Lung (tissue), 12 donors: ENCODE measurements around the gene CD86. TPM values are rescaled to one million over a fixed set of nuclear protein-coding genes. Genes with fewer than 3 reads are reported as not detected.

Experiments
- ATAC-seq: fragments of 200-7000 bp; cut with Tn5 transposase; one replicate; pipeline ENCODE4 v1.9.1; 2020; ENCODE audit warnings: moderate number of reproducible peaks; ENCODE audit not compliant: insufficient read depth, low FRiP score
- DNase-seq, 3 donors: peaks; one replicate each; pipeline ENCODE4 v3.0.0-alpha.2; 2013 to 2017
- H3K27ac ChIP-seq, 2 donors: one replicate each; pipeline ENCODE4 v1.5.1; 2013; ENCODE audit warnings: mild to moderate bottlenecking in 2 of 2, moderate library complexity in 2 of 2, control low read depth in 1 of 2, inconsistent platforms in 1 of 2, low read depth in 1 of 2, low read length in 1 of 2
- H3K27me3 ChIP-seq, 3 donors: one replicate each; pipeline ENCODE4 v1.5.1; 2013; ENCODE audit warnings: low read length in 2 of 3; ENCODE audit not compliant: control insufficient read depth in 3 of 3, insufficient read depth in 3 of 3
- H3K36me3 ChIP-seq, 4 donors: one replicate each; pipeline ENCODE4 v1.5.1; 2013; ENCODE audit warnings: low read length in 4 of 4, mild to moderate bottlenecking in 1 of 4, moderate library complexity in 1 of 4; ENCODE audit not compliant: control insufficient read depth in 4 of 4, insufficient read depth in 4 of 4
- H3K4me1 ChIP-seq, 5 donors: one replicate each; pipeline ENCODE4 v1.5.1; 2013; ENCODE audit warnings: low read length in 5 of 5, mild to moderate bottlenecking in 2 of 5, moderate library complexity in 1 of 5; ENCODE audit not compliant: control insufficient read depth in 5 of 5, insufficient read depth in 5 of 5
- H3K4me3 ChIP-seq: one replicate; pipeline ENCODE4 v1.5.1; 2013; ENCODE audit warnings: mild to moderate bottlenecking, control low read depth, moderate library complexity
- H3K9ac ChIP-seq, 2 donors: one replicate each; pipeline ENCODE4 v1.5.1; 2013; ENCODE audit warnings: low read length in 2 of 2, control low read depth in 1 of 2; ENCODE audit not compliant: insufficient read depth in 1 of 2
- H3K9me3 ChIP-seq, 4 donors: one replicate each; pipeline ENCODE4 v1.5.1; 2013; ENCODE audit warnings: low read length in 3 of 4, mild to moderate bottlenecking in 1 of 4, moderate library complexity in 1 of 4; ENCODE audit not compliant: control insufficient read depth in 4 of 4, insufficient read depth in 3 of 4
- WGBS, 2 donors: extraction: QIAGEN DNeasy Blood & Tissue Kit; methylation state at CpG; one replicate each; pipeline ENCODE4 v1.1.7; 2013; 5-methylcytosine and 5-hydroxymethylcytosine counted together
- polyA plus RNA-seq, 2 donors: library from polyadenylated mRNA; stranded (reverse); fragments of 200-250 nt; gene quantifications; one replicate each; pipeline ENCODE4 v1.2.1, GENCODE V29; 2013
- total RNA-seq, 2 donors: library from RNA; depleted of rRNA in 1 of 2; stranded (reverse); fragments of >200 nt in 1 of 2; gene quantifications; one replicate each; pipeline ENCODE4 v1.2.1, GENCODE V29; 2014 to 2021
- TF ChIP-seq, protein P1 (sequence below): IDR thresholded peaks from 2 replicates; pipeline ENCODE4 v1.5.1; 2012; ENCODE audit warnings: mild to moderate bottlenecking; ENCODE audit errors: control extremely low read depth, extremely low read depth
- donor health status: control.
- donor health status: control.
- donor health status: Bipolar disorder and iron deficiency.
- donor health status: healthy.
- donor health status: DM: yes; HTN: yes; CAD: no.

The CD86 gene
- total and polyA plus RNA-seq, 4 donors = 8.0 to 11.5 (median 10.7) TPM

DNA sequence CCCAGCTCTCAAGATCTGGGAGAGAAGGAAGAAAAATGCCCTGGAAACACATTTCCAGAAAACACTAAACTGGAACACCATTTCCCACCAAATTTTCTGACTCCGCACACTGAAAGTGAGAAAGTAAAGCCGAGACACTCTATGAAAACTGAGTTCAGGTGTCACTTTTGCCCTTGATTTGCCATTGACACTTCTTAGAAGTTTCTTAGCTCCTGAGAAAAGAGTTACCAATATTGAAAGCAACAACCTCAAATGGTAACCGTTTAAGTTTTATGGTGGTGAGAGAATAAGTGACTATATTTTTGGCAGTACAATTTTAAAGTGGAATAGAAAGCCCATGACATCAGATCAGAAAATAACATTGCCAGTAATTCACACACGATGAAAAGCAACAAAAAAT, 39.0 kb downstream of the CD86 start:
- Histone ChIP-seq H3K36me3 (no peaks in the 10 kb centered on the region), H3K9ac (no peak overlapping the region), H3K27me3 (no peaks in the 10 kb centered on the region), H3K4me3 (no peak overlapping the region), H3K27ac (no peak overlapping the region), H3K9me3 (no peaks in the 10 kb centered on the region), H3K4me1 (peaks cover 0 to 3% (median 0%) of the 10 kb centered on the region in 5 donors)
- ATAC-seq (no peak), DNase-seq (no peak)
- 79 to 91% methylated on average over 4 of the region's 4 CpGs for WGBS, 2 donors
- TF ChIP-seq, protein P1, sequence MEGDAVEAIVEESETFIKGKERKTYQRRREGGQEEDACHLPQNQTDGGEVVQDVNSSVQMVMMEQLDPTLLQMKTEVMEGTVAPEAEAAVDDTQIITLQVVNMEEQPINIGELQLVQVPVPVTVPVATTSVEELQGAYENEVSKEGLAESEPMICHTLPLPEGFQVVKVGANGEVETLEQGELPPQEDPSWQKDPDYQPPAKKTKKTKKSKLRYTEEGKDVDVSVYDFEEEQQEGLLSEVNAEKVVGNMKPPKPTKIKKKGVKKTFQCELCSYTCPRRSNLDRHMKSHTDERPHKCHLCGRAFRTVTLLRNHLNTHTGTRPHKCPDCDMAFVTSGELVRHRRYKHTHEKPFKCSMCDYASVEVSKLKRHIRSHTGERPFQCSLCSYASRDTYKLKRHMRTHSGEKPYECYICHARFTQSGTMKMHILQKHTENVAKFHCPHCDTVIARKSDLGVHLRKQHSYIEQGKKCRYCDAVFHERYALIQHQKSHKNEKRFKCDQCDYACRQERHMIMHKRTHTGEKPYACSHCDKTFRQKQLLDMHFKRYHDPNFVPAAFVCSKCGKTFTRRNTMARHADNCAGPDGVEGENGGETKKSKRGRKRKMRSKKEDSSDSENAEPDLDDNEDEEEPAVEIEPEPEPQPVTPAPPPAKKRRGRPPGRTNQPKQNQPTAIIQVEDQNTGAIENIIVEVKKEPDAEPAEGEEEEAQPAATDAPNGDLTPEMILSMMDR = no peak

DNA sequence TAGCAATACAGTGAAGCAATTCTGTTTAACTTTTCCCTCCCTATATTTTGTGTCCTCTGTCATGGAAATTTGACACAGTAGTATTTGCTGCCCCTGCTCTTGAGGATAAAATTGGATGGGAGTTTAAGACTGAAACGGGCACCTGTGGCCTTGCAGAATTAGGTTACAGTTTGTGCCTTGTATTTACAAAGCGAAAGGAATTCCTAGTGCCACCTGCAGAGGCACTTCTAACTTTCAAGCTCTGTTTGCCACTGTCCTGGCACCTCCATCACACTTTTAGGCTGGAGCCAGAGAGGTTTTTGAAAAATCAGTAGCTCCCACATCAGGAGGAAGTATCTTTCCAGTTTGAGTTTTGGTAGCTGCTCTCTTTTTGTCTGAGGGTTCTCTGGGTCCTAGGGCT, 39.5 kb downstream of the CD86 start:
- TF ChIP-seq, protein P1 = no peak
- Histone ChIP-seq H3K4me3 (no peak overlapping the region), H3K9ac (no peak overlapping the region), H3K9me3 (no peaks in the 10 kb centered on the region), H3K27ac (no peak overlapping the region), H3K27me3 (no peaks in the 10 kb centered on the region), H3K4me1 (peaks cover 0 to 3% (median 0%) of the 10 kb centered on the region in 5 donors), H3K36me3 (no peaks in the 10 kb centered on the region)
- 71 to 76% methylated on average over 2 of the region's 2 CpGs for WGBS, 2 donors
- no peak for ATAC-seq
- DNase-seq = peak in 1 of 3 donors; percentile 24

DNA sequence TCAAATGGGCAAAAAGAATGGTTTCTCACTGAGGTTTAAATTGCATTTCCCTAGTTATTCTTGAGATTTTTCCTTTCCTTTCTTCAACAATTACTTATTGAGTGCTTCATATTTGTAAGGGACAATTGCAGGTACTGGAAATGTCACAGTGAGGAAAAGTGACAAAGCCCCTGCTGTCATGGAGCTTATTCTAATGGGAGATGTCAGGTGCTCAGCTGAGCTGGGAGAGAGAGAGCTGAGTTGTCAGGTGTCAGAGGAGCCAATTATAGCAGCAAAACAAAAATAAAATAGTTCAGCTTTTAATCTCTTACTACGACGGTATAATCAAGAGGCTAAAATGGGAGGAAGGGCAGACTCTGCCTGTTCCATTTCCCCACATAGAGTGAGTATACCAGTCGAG, 42.0 kb downstream of the CD86 start:
- H3K9me3 ChIP-seq = no peaks in the 10 kb centered on the region
- H3K36me3 ChIP-seq = no peaks in the 10 kb centered on the region
- H3K9ac ChIP-seq = no peak overlapping the region
- ATAC-seq (no peak), DNase-seq (no peak)
- TF ChIP-seq, protein P1 = no peak
- H3K4me1 ChIP-seq = peaks cover 0 to 3% (median 0%) of the 10 kb centered on the region in 5 donors
- no peak overlapping the region for H3K27ac ChIP-seq
- 72 to 85% methylated on average over 3 of the region's 3 CpGs for WGBS, 2 donors
- H3K27me3 ChIP-seq = no peaks in the 10 kb centered on the region
- H3K4me3 ChIP-seq = no peak overlapping the region

DNA sequence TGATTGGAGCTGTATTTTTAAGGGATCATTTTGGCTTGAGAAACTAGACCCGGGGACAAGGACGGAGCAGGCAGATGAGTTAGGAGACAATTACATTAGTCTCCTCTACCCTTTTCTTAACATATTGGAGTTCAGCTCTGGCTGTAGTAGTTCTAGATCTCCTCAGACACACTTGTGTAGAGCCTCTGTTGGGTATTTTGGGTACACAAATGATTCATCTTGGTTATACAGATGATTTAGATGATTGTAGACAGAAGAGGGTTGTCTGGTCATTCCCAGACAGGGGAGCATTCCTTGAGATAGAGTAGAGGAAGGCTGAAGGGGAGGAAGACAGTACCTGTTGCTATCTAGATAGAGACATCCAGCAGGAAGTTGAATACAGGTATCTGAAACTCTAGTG, 43.4 kb downstream of the CD86 start:
- WGBS, 2 donors = 97 to 98% methylated on average over 2 of the region's 2 CpGs
- DNase-seq (no peak), ATAC-seq (no peak)
- no peak overlapping the region for H3K27ac ChIP-seq
- H3K4me3 ChIP-seq = no peak overlapping the region
- H3K9me3 ChIP-seq = no peaks in the 10 kb centered on the region
- no peak overlapping the region for H3K9ac ChIP-seq
- no peaks in the 10 kb centered on the region for H3K36me3 ChIP-seq
- H3K27me3 ChIP-seq = no peaks in the 10 kb centered on the region
- no peaks in the 10 kb centered on the region for H3K4me1 ChIP-seq
- TF ChIP-seq, protein P1 = no peak
